Panc1 (cell line): ENCODE data around the gene TTC28.

Experiments used
- CTCF ChIP-seq: fragments of 450-650 bp; IDR thresholded peaks from 2 replicates; pipeline ENCODE4 v1.5.1; 2017; ENCODE audit warnings: mild to moderate bottlenecking
- POLR2AphosphoS5 ChIP-seq: IDR thresholded peaks from 2 replicates; pipeline ENCODE4 v1.6.1; 2012; ENCODE audit warnings: mild to moderate bottlenecking, low read depth, low read length, moderate library complexity
- REST ChIP-seq, 2 experiments: IDR thresholded peaks; 2 replicates each; pipeline ENCODE4 v1.6.1; 2011 to 2012; ENCODE audit warnings: low read depth in 2 of 2, control low read depth in 1 of 2, low read length in 1 of 2, mild to moderate bottlenecking in 1 of 2, moderate library complexity in 1 of 2; ENCODE audit not compliant: insufficient read depth in 1 of 2
- TCF7L2 ChIP-seq: IDR thresholded peaks from 2 replicates; pipeline ENCODE4 v1.6.1; 2011; ENCODE audit warnings: mild to moderate bottlenecking, low read depth, low read length, inconsistent platforms

- TF ChIP-seq REST (IDR thresholded peaks at IDR 0.05; ENCODE audit: insufficient read depth in 1 of 2, low read depth in 2 of 2, low read length in 1 of 2) (no peak), CTCF (no peak), POLR2AphosphoS5 (no peak), TCF7L2 (no peak)
Observed at GRCh38 chr22:28268850-28269249, 410.8 kb downstream of the TTC28 start.
